Panc1 (cell line): ENCODE results near the gene E2F3.

Experiments used
- CTCF ChIP-seq: fragments of 450-650 bp; IDR thresholded peaks from 2 replicates; pipeline ENCODE4 v1.5.1; 2017; ENCODE audit warnings: mild to moderate bottlenecking
- POLR2AphosphoS5 ChIP-seq: IDR thresholded peaks from 2 replicates; pipeline ENCODE4 v1.6.1; 2012; ENCODE audit warnings: mild to moderate bottlenecking, low read depth, low read length, moderate library complexity
- REST ChIP-seq, 2 experiments: IDR thresholded peaks; 2 replicates each; pipeline ENCODE4 v1.6.1; 2011 to 2012; ENCODE audit warnings: low read depth in 2 of 2, control low read depth in 1 of 2, low read length in 1 of 2, mild to moderate bottlenecking in 1 of 2, moderate library complexity in 1 of 2; ENCODE audit not compliant: insufficient read depth in 1 of 2

GRCh38 chr6:20468209-20468608 is 66.5 kb downstream of the E2F3 start:
- TF ChIP-seq CTCF (no peak), POLR2AphosphoS5 (no peak), REST (IDR thresholded peaks at IDR 0.05; ENCODE audit: insufficient read depth in 1 of 2, low read depth in 2 of 2, low read length in 1 of 2) (no peak)
